ENCODE measurements around the gene NEK8.

NEK8 gene

DNA sequence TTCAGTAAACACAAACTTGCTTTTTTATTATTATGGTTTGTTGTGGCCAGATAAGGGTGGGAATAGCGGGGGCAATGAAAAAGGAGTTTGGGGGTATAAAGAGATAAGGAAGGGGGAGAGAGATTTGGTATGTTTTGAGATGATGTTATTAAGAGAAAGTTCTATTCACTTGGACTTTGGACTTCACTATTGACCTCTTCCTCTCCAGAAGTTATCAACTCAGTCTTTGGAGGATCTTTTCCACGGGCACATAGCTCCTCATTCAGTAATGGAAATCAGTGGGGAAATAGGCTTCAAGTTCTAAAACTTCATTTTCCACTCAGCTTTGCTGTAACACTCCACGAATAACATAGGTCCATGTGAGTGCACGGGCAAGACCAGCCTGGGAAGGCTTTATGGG, 40.1 kb upstream of the NEK8 start:
- no peak for DNase-seq
- Histone ChIP-seq H3K27me3 (ENCODE audit: insufficient read depth, low read depth, severe bottlenecking) (no peaks in the 10 kb centered on the region), H3K9me3 (ENCODE audit: severe bottlenecking) (no peaks in the 10 kb centered on the region), H3K36me3 (peaks cover 93% of the 10 kb centered on the region), H3K27ac (peak overlapping the region; percentile 94), H3K4me3 (ENCODE audit: low read depth, low read length) (no peak overlapping the region)
- TF ChIP-seq, protein P1, sequence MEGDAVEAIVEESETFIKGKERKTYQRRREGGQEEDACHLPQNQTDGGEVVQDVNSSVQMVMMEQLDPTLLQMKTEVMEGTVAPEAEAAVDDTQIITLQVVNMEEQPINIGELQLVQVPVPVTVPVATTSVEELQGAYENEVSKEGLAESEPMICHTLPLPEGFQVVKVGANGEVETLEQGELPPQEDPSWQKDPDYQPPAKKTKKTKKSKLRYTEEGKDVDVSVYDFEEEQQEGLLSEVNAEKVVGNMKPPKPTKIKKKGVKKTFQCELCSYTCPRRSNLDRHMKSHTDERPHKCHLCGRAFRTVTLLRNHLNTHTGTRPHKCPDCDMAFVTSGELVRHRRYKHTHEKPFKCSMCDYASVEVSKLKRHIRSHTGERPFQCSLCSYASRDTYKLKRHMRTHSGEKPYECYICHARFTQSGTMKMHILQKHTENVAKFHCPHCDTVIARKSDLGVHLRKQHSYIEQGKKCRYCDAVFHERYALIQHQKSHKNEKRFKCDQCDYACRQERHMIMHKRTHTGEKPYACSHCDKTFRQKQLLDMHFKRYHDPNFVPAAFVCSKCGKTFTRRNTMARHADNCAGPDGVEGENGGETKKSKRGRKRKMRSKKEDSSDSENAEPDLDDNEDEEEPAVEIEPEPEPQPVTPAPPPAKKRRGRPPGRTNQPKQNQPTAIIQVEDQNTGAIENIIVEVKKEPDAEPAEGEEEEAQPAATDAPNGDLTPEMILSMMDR (IDR thresholded peaks at IDR 0.05; ENCODE audit: low read depth, low read length), result no peak

DNA sequence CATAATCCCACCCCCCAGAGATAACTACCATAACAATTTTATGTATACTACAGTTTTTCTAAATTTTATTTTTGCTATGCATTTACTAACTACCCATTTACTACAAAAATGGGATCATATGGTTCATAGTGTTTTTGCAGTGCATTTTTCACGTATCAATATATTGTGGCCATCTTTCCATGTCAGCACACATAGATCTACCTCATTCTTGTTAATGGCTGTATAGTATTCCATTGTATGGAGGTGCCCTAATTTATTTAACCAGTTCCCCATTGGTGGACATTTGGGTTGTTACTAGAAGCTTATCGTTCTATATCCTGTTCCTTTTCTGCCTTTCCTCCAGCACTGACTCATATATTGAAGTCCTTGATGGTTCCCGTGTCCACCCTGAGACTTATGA, 39.6 kb upstream of the NEK8 start:
- no peak for DNase-seq
- H3K4me3 ChIP-seq (ENCODE audit: low read depth, low read length), result no peak overlapping the region
- H3K9me3 ChIP-seq (ENCODE audit: severe bottlenecking), result no peaks in the 10 kb centered on the region
- TF ChIP-seq, protein P1 (IDR thresholded peaks at IDR 0.05; ENCODE audit: low read depth, low read length), result no peak
- H3K27ac ChIP-seq, result no peak overlapping the region
- no peaks in the 10 kb centered on the region for H3K27me3 ChIP-seq (ENCODE audit: insufficient read depth, low read depth, severe bottlenecking)
- H3K36me3 ChIP-seq, result peaks cover 93% of the 10 kb centered on the region

DNA sequence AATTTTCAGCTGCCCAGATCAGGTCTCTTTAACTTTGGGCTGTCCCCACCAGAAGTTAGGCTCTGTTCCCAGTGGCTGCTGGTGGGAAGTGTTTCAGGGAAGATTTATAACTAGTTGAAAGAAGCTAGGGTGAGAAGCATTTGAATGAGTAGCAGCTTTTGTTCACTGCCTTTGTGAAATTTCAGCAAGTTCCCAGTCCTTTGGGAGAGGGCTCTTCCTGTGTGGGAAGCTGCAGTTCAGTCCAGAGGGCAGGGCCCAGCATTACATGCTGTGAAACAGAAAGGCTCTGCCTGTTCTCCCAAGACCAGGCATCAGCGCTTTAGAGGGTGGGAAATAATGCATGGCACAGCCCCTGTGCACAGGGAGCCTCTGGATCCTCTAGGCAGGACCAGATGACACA, 34.7 kb upstream of the NEK8 start:
- H3K36me3 ChIP-seq, result peaks cover 97% of the 10 kb centered on the region
- no peaks in the 10 kb centered on the region for H3K27me3 ChIP-seq (ENCODE audit: insufficient read depth, low read depth, severe bottlenecking)
- no peaks in the 10 kb centered on the region for H3K9me3 ChIP-seq (ENCODE audit: severe bottlenecking)
- DNase-seq, result no peak
- no peak overlapping the region for H3K27ac ChIP-seq
- no peak overlapping the region for H3K4me3 ChIP-seq (ENCODE audit: low read depth, low read length)
- TF ChIP-seq, protein P1 (IDR thresholded peaks at IDR 0.05; ENCODE audit: low read depth, low read length), result no peak

DNA sequence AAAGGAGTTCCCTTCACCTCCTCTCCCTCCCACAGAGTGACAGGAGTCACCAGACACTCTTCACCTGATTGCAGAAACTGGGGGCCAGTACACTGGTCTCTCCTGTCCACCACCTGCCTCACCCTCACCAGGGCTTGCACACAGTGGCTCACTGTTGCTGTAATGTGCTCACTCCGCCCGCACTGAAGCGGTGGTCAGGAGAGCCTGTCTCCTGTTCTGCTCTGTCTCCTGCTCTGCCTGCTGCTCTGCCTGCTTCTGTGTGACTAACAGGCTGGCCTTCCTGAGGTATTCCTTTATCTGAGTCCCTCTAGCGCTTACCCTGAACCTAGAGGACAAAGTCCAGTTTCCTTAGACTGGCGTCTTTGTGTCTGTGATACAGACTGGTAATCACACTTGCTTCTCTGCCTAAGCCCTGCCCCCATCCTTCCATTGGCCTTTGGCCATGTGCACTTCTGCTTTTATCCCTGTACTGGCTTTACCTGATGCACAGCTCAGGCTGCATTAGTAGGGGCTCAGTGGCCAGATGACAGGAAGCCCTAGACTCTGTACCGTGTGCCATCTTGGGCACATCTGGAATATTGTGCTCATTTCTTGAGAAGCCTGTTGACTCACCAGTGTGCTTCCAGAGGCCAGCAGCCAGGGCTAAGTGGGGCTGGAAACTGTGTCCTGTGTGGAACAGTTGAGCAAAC, 30.2 kb upstream of the NEK8 start:
- TF ChIP-seq, protein P1 (IDR thresholded peaks at IDR 0.05; ENCODE audit: low read depth, low read length), result no peak
- H3K36me3 ChIP-seq, result peaks cover 100% of the 10 kb centered on the region
- H3K27ac ChIP-seq, result peak overlapping the region; percentile 86
- H3K4me3 ChIP-seq (ENCODE audit: low read depth, low read length), result no peak overlapping the region
- DNase-seq, result peak; percentile 79
- no peaks in the 10 kb centered on the region for H3K9me3 ChIP-seq (ENCODE audit: severe bottlenecking)
- no peaks in the 10 kb centered on the region for H3K27me3 ChIP-seq (ENCODE audit: insufficient read depth, low read depth, severe bottlenecking)

DNA sequence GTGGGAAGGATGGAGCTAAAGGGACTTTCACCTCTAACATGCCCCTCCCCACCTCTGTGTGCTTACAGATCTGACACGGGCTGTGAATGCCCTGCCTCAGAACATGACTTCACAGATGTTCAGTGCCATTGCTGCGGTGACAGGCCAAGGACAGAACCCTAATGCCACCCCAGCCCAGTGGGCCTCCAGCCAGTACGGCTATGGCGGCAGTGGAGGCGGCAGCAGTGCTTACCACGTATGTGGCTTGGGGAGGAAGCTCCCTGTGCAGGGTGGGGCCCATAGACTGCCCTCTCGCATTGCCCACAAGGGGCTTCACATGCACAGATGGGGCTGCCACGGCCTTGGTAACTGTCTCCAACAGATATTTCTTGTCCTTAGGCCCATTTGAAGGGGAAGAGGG, 28.3 kb upstream of the NEK8 start:
- Histone ChIP-seq H3K36me3 (peaks cover 100% of the 10 kb centered on the region), H3K4me3 (ENCODE audit: low read depth, low read length) (no peak overlapping the region), H3K27ac (no peak overlapping the region), H3K9me3 (ENCODE audit: severe bottlenecking) (no peaks in the 10 kb centered on the region), H3K27me3 (ENCODE audit: insufficient read depth, low read depth, severe bottlenecking) (no peaks in the 10 kb centered on the region)
- DNase-seq, result no peak
- TF ChIP-seq, protein P1 (IDR thresholded peaks at IDR 0.05; ENCODE audit: low read depth, low read length), result no peak

Data from WERI-Rb-1 (cell line).